ENCODE data around the gene DNTT.

DNA sequence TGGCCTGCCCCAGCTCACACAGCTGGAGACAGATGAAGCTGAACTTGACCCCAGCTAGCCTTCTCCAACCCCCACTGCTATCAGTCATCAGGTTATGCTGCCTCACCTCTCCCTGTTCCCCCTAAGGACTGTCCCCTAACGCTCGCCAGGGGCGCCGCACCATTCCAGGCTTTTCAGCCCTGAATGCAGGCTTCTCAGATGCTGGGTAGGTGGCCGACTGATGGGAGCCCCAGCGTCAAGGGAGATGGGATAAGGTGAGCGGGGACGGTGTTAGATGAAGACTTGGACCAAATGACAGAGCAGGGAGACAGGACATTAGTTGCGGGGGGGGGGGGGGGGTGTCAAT, 70.4 kb downstream of the DNTT start:
- TF ChIP-seq, protein P1, sequence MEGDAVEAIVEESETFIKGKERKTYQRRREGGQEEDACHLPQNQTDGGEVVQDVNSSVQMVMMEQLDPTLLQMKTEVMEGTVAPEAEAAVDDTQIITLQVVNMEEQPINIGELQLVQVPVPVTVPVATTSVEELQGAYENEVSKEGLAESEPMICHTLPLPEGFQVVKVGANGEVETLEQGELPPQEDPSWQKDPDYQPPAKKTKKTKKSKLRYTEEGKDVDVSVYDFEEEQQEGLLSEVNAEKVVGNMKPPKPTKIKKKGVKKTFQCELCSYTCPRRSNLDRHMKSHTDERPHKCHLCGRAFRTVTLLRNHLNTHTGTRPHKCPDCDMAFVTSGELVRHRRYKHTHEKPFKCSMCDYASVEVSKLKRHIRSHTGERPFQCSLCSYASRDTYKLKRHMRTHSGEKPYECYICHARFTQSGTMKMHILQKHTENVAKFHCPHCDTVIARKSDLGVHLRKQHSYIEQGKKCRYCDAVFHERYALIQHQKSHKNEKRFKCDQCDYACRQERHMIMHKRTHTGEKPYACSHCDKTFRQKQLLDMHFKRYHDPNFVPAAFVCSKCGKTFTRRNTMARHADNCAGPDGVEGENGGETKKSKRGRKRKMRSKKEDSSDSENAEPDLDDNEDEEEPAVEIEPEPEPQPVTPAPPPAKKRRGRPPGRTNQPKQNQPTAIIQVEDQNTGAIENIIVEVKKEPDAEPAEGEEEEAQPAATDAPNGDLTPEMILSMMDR (IDR thresholded peaks at IDR 0.05): no peak
- no peak for TF ChIP-seq POLR2A (IDR thresholded peaks at IDR 0.05)

All from right lobe of liver (tissue), 4 donors.